ENCODE results near the gene TMCC1.
A peak's percentile ranks its signal among the peaks of the same experiment; 100 is the strongest.
"Not testable (repeated sequence)": the region's sequence is repeated elsewhere in the genome, so short reads cannot be mapped to it uniquely, and the experiment has no call there.

TMCC1 gene

DNA sequence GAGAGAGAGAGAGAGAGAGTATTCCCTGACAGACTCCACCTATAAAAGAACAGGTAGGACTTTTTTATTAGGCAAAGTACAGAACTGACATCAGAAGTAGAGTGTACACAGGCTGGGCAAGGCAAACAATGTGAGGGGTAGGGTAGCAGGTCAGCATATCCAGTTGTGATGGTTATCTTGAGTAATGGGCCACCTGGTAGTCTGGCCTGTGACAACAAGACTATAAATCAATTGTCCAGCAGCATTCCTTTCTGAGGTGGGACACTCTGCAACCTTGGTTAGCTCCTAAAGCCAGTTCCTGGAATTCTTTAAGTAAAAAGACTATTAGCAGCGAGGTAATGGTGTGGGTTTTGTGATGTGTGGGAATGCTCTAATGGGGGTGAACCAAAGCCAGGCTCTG, 14.9 kb upstream of the TMCC1 start:
- TF ChIP-seq, protein P1, sequence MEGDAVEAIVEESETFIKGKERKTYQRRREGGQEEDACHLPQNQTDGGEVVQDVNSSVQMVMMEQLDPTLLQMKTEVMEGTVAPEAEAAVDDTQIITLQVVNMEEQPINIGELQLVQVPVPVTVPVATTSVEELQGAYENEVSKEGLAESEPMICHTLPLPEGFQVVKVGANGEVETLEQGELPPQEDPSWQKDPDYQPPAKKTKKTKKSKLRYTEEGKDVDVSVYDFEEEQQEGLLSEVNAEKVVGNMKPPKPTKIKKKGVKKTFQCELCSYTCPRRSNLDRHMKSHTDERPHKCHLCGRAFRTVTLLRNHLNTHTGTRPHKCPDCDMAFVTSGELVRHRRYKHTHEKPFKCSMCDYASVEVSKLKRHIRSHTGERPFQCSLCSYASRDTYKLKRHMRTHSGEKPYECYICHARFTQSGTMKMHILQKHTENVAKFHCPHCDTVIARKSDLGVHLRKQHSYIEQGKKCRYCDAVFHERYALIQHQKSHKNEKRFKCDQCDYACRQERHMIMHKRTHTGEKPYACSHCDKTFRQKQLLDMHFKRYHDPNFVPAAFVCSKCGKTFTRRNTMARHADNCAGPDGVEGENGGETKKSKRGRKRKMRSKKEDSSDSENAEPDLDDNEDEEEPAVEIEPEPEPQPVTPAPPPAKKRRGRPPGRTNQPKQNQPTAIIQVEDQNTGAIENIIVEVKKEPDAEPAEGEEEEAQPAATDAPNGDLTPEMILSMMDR (IDR thresholded peaks at IDR 0.05; ENCODE audit: unreplicated experiment in 3 of 3), result no peak
- H3K4me3 Mint-ChIP-seq, result no peak overlapping the region
- H3K36me3 Mint-ChIP-seq (ENCODE audit: low read depth), result peaks cover 38% of the 10 kb centered on the region
- H3K27me3 Mint-ChIP-seq (ENCODE audit: low read depth), result no peaks in the 10 kb centered on the region
- H3K9me3 Mint-ChIP-seq, result peaks cover 35% of the 10 kb centered on the region
- H3K27ac Mint-ChIP-seq, result no peak overlapping the region
- H3K4me1 Mint-ChIP-seq, result no peaks in the 10 kb centered on the region

DNA sequence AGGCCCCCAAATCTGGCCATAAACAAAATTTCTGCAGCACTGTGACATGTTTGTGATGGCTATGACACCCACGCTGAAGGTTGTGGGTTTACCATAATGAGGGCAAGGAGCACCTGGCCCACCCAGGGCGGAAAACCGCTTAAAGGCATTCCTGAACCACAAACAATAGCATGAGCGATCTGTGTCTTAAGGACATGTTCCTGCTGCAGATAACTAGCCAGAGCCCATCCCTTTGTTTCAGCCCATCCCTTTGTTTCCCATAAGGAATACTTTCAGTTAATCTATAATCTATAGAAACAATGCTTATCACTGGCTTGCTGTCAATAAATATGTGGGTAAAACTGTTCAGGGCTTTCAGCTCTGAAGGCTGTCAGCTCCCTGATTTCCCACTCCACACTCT, 7.8 kb upstream of the TMCC1 start:
- H3K27ac Mint-ChIP-seq; H3K4me3 Mint-ChIP-seq; H3K27me3 Mint-ChIP-seq (ENCODE audit: low read depth); H3K4me1 Mint-ChIP-seq: not testable (repeated sequence)
- H3K9me3 Mint-ChIP-seq, result peaks cover 49% of the 10 kb centered on the region
- peaks cover 55% of the 10 kb centered on the region for H3K36me3 Mint-ChIP-seq (ENCODE audit: low read depth)

DNA sequence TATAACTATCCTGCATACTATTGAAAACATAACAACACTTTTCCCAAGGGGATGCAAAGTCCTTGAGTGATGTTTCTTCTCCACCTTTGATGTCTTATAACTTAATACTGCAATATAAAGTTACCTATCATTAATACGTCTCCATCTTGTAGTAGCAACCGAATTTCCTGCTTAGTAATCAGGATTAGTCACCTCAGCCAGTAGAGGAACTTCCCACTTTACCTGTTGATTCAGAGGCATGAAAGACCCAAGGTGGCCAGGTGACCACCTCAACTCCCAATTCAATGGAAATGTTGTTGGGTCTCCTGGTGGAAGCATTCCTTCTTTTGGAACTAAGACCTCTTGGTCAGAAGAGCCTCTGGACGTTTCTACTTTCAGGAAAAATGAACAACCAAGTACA, 3.5 kb upstream of the TMCC1 start:
- Mint-ChIP-seq H3K9me3 (peaks cover 15% of the 10 kb centered on the region), H3K27me3 (ENCODE audit: low read depth) (no peaks in the 10 kb centered on the region), H3K4me3 (peak overlapping the region in 2 of 3 experiments; percentile 44 to 73), H3K4me1 (peaks cover 16% of the 10 kb centered on the region), H3K27ac (no peak overlapping the region), H3K36me3 (ENCODE audit: low read depth) (peaks cover 22% of the 10 kb centered on the region)
- TF ChIP-seq, protein P1 (IDR thresholded peaks at IDR 0.05; ENCODE audit: unreplicated experiment in 3 of 3), result no peak

DNA sequence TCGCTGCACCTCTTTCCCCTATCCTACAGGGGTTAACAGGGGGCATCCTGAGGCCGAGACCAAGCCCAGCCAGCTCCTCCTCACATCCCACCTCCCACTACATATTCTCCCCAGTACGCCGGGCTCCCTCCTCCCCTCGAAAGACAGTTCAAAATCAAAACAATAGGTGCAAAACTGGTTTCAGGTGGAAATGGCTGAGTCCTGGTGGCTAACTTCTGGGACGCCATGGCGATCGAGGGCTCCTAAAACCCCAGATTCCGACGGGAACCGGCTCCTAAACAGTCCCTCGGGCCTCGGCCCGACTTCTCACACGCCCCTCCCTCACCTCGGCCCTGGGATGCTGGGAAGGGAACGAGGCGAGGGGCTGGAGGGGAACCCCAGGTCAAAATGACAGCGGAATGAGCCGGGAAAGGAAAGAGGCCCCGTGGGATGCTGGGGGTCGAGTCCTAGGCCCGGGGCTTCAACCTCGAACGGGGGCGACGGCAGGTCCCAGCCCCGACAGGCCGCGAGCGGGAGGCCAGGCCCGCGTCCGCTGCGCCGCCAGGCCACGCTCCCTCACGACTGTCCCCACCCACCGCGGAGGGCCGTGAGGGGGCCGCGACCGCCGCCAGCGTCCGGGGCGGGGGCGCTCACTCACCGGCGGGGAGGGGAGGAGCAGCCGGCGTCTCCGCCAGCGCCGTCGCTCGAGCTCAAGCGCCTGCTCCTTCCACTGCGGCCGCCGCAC, 492 bp downstream of the TMCC1 start:
- Mint-ChIP-seq H3K27ac (peak overlapping the region; percentile 58 to 97 (median 96)), H3K9me3 (no peaks in the 10 kb centered on the region), H3K27me3 (ENCODE audit: low read depth) (no peaks in the 10 kb centered on the region), H3K4me3 (peak overlapping the region; percentile 94 to 97 (median 96)), H3K4me1 (peaks cover 51% of the 10 kb centered on the region), H3K36me3 (ENCODE audit: low read depth) (peaks cover 4% of the 10 kb centered on the region)
- TF ChIP-seq, protein P1 (IDR thresholded peaks at IDR 0.05; ENCODE audit: unreplicated experiment in 3 of 3), result no peak

DNA sequence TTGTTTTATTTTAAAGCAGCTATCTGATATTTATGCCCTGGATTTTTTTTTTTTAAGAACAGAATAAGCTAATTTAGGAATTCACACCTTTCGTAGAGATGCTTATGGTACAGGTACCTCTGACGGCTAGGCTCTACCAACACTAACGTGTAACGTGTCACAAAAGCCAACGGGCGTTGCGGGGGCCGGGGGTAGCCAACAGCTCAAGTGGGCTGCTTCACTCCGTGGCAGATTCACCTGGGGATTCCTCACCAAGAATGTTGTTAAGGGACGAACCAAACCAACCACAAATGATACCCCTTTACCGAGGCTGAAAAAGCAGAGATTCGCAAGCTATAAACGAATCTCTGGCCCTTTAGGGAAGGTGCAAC, 1.0 kb downstream of the TMCC1 start:
- Mint-ChIP-seq H3K36me3 (ENCODE audit: low read depth) (peaks cover 4% of the 10 kb centered on the region), H3K27me3 (ENCODE audit: low read depth) (no peaks in the 10 kb centered on the region), H3K4me3 (peak overlapping the region; percentile 94 to 97 (median 96)), H3K9me3 (no peaks in the 10 kb centered on the region), H3K27ac (peak overlapping the region; percentile 58 to 97 (median 96)), H3K4me1 (peaks cover 56% of the 10 kb centered on the region)
- TF ChIP-seq, protein P1 (IDR thresholded peaks at IDR 0.05; ENCODE audit: unreplicated experiment in 3 of 3), result no peak

DNA sequence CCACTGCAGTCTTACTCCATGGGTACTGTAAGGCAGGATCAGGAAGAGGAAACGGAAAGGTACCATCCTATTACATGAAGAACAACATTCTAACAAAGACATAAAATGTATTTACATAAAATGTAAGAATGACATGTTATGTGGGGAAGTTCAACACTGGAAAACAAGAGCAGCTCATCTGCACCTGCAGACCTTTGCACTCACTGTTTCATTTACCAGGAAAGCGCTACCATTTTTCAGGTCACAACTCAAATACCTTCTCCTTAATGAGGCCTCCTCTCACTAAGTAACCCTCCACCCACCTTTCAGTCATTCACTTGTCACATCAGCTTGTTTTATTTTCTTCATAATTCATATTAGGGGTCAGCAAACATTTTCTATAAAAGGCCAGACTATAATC, 2.6 kb downstream of the TMCC1 start:
- Mint-ChIP-seq H3K27me3 (ENCODE audit: low read depth) (no peaks in the 10 kb centered on the region), H3K4me3 (peak overlapping the region; percentile 54 to 97 (median 60)), H3K4me1 (peaks cover 56% of the 10 kb centered on the region), H3K27ac (peak overlapping the region; percentile 58 to 79 (median 78)), H3K9me3 (no peaks in the 10 kb centered on the region), H3K36me3 (ENCODE audit: low read depth) (peaks cover 4% of the 10 kb centered on the region)
- TF ChIP-seq, protein P1 (IDR thresholded peaks at IDR 0.05; ENCODE audit: unreplicated experiment in 3 of 3), result no peak

All from nephron (organoid).